HepG2 (cell line): Measurements from ENCODE around the gene ARID3C. TPM values are rescaled to one million over a fixed set of nuclear protein-coding genes. Genes with fewer than 3 reads are reported as not detected.

Source experiments
- AHR ChIP-seq: IDR thresholded peaks from 2 replicates; pipeline ENCODE4 v1.6.1; 2018; ENCODE audit warnings: missing genetic modification reagents, missing compliant biosample characterization
- DNMT1 ChIP-seq: sonication (generic); formaldehyde crosslinking; IDR thresholded peaks from 2 replicates; pipeline ENCODE4 v1.5.1; 2020; ENCODE audit warnings: mild to moderate bottlenecking, missing genetic modification reagents
- ELF1 ChIP-seq: sonication (generic); formaldehyde crosslinking; IDR thresholded peaks from 2 replicates; pipeline ENCODE4 v1.4.0; 2020; ENCODE audit warnings: missing genetic modification reagents
- ESRRA ChIP-seq: sonication (generic); formaldehyde crosslinking; IDR thresholded peaks from 2 replicates; pipeline ENCODE4 v1.5.1; 2020; ENCODE audit warnings: mild to moderate bottlenecking, low read depth, missing genetic modification reagents
- FOSL2 ChIP-seq: sonication (generic); formaldehyde crosslinking; IDR thresholded peaks from 2 replicates; pipeline ENCODE4 v1.4.0; 2020; ENCODE audit warnings: missing genetic modification reagents
- FOXA3 ChIP-seq: IDR thresholded peaks from 2 replicates; pipeline ENCODE4 v1.6.1; 2016; ENCODE audit warnings: missing genetic modification reagents, missing compliant biosample characterization
- GMEB2 ChIP-seq: IDR thresholded peaks from 2 replicates; pipeline ENCODE4 v1.6.1; 2016; ENCODE audit warnings: missing biosample characterization, missing genetic modification reagents, low read depth
- HOXA3 ChIP-seq: sonication (generic); formaldehyde crosslinking; IDR thresholded peaks from 2 replicates; pipeline ENCODE4 v1.5.0; 2020; ENCODE audit warnings: missing genetic modification reagents
- KAT2B ChIP-seq: fragments of 150-350 bp; IDR thresholded peaks from 2 replicates; pipeline ENCODE4 v1.6.1; 2014; ENCODE audit warnings: low read depth, low read length, borderline replicate concordance
- MAF1 ChIP-seq: sonication (generic); formaldehyde crosslinking; IDR thresholded peaks from 2 replicates; pipeline ENCODE4 v1.5.0; 2020; ENCODE audit warnings: missing genetic modification reagents, borderline replicate concordance
- MED1 ChIP-seq: sonication (generic); formaldehyde crosslinking; IDR thresholded peaks from 2 replicates; pipeline ENCODE4 v1.4.0; 2020; ENCODE audit warnings: missing genetic modification reagents
- MED13 ChIP-seq: sonication (generic); formaldehyde crosslinking; IDR thresholded peaks from 2 replicates; pipeline ENCODE4 v1.5.0; 2020; ENCODE audit warnings: missing genetic modification reagents
- POGZ ChIP-seq: sonication (generic); formaldehyde crosslinking; IDR thresholded peaks from 2 replicates; pipeline ENCODE4 v1.4.0; 2020; ENCODE audit warnings: mild to moderate bottlenecking, missing genetic modification reagents
- RBAK ChIP-seq: sonication (generic); formaldehyde crosslinking; IDR thresholded peaks from 2 replicates; pipeline ENCODE4 v1.5.1; 2020; ENCODE audit warnings: mild to moderate bottlenecking, missing genetic modification reagents
- RFXANK ChIP-seq: IDR thresholded peaks from 2 replicates; pipeline ENCODE4 v1.6.1; 2016
- SIX4 ChIP-seq: sonication (generic); formaldehyde crosslinking; IDR thresholded peaks from 2 replicates; pipeline ENCODE4 v1.4.0; 2020; ENCODE audit warnings: missing genetic modification reagents
- SMAD3 ChIP-seq: sonication (generic); formaldehyde crosslinking; IDR thresholded peaks from 2 replicates; pipeline ENCODE4 v1.4.0; 2020; ENCODE audit warnings: missing genetic modification reagents
- STAG1 ChIP-seq: sonication (generic); formaldehyde crosslinking; IDR thresholded peaks from 2 replicates; pipeline ENCODE4 v1.4.0; 2020; ENCODE audit warnings: missing genetic modification reagents
- U2AF1 ChIP-seq: fragments of 200-400 bp; formaldehyde crosslinking; optimal IDR thresholded peaks from 2 replicates; pipeline ENCODE3; 2017; ENCODE audit warnings: mild to moderate bottlenecking, low read depth, low read length
- ZBTB21 ChIP-seq: sonication (generic); formaldehyde crosslinking; IDR thresholded peaks from 2 replicates; pipeline ENCODE4 v1.4.0; 2020; ENCODE audit warnings: missing genetic modification reagents
- ZNF337 ChIP-seq: sonication (generic); formaldehyde crosslinking; IDR thresholded peaks from 2 replicates; pipeline ENCODE4 v1.5.1; 2020; ENCODE audit warnings: missing genetic modification reagents, low read depth, mild to moderate bottlenecking, borderline replicate concordance
- ZNF460 ChIP-seq: sonication (generic); formaldehyde crosslinking; IDR thresholded peaks from 2 replicates; pipeline ENCODE4 v1.5.1; 2020; ENCODE audit warnings: missing genetic modification reagents, mild to moderate bottlenecking, borderline replicate concordance
- ZNF484 ChIP-seq: sonication (generic); formaldehyde crosslinking; IDR thresholded peaks from 2 replicates; pipeline ENCODE4 v1.5.1; 2020; ENCODE audit warnings: mild to moderate bottlenecking, low read depth, missing genetic modification reagents, borderline replicate concordance
- ZNF614 ChIP-seq: IDR thresholded peaks from 2 replicates; pipeline ENCODE4 v1.6.1; 2018; ENCODE audit warnings: missing biosample characterization, missing genetic modification reagents, inconsistent platforms, borderline replicate concordance
- ZNF746 ChIP-seq: sonication (generic); formaldehyde crosslinking; IDR thresholded peaks from 2 replicates; pipeline ENCODE4 v1.8.0; 2022; ENCODE audit warnings: mild to moderate bottlenecking, missing genetic modification reagents
- polyA plus RNA-seq, 8 experiments: library from polyadenylated mRNA; depleted of rRNA in 3 of 8; stranded (reverse) in 7 of 8; unstranded in 1 of 8; fragments of >200 nt; fragmentation: Illumina TruSeq in 4 of 8; extraction: Trizol in 4 of 8; gene quantifications; 2 replicates each; pipeline versions ENCODE4 v1.2.1 to v1.2.3, GENCODE V29; 2011 to 2016; ENCODE audit warnings: low read depth in 4 of 8, missing spikeins in 1 of 8, mixed read lengths in 1 of 8; ENCODE audit not compliant: insufficient read depth in 1 of 8
- total RNA-seq, 5 experiments: library from RNA; depleted of rRNA; stranded (reverse); fragments of >200 nt; fragmentation: Illumina TruSeq; extraction: Trizol; gene quantifications; 2 replicates each; pipeline ENCODE4 v1.2.3, GENCODE V29; 2016; ENCODE audit warnings: low read depth in 1 of 5
- TF ChIP-seq, protein P1 (sequence below): sonication (generic); formaldehyde crosslinking; IDR thresholded peaks from 2 replicates; pipeline ENCODE4 v1.4.0; 2020; ENCODE audit warnings: mild to moderate bottlenecking, missing genetic modification reagents
- TF ChIP-seq, protein P2 (sequence below): sonication (generic); formaldehyde crosslinking; IDR thresholded peaks from 2 replicates; pipeline ENCODE4 v1.9.0; 2021; ENCODE audit warnings: missing genetic modification reagents, borderline replicate concordance
- TF ChIP-seq, protein P3 (sequence below): sonication (generic); formaldehyde crosslinking; IDR thresholded peaks from 2 replicates; pipeline ENCODE4 v1.9.0; 2022; ENCODE audit warnings: low read depth, missing genetic modification reagents

Gene ARID3C
- total and polyA plus RNA-seq, 2 of the 13 experiments (the other 11 are each of a cell fraction or from before 2014, with no cell fraction given): not detected

DNA sequence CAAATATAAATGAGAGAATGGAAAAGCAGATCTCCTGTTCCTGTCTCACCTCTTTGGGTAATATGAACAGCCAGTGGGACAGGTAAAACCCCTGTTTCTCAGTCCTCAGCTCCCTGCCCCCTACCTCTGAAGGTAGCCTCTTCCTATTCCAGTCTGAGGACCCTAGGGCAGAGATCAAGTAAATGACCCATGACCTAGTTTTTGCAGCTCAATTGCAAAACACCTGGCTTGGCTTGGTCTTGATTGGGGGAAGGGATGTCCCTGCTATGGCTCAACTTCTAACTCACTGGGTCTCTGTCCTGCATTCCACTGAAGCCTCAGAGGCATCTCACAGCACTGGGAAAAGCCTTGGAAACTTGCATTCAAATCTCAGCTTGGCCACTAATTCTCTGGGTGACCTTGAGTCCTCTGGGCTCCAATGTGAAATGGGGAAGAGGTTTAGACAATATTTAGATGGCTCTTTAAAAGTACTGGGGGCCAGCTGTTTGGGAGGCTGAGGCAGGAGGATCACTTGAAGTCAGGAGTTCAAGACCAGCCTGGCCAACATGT lies 16.0 kb upstream of the ARID3C start (continued):
- TF ChIP-seq DNMT1: no peak
- no peak for TF ChIP-seq ZNF484
- TF ChIP-seq MED13: no peak
- no peak for TF ChIP-seq U2AF1
- TF ChIP-seq RBAK: no peak
- no peak for TF ChIP-seq AHR (CRISPR knock-in tag)
- no peak for TF ChIP-seq MAF1 (CRISPR knock-in tag)
- TF ChIP-seq, protein P1, sequence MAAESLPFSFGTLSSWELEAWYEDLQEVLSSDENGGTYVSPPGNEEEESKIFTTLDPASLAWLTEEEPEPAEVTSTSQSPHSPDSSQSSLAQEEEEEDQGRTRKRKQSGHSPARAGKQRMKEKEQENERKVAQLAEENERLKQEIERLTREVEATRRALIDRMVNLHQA (CRISPR knock-in tag): no peak
- peak; percentile 66 for TF ChIP-seq FOSL2
- no peak for TF ChIP-seq ZBTB21 (CRISPR knock-in tag)
- no peak for TF ChIP-seq RFXANK (CRISPR knock-in tag)
- peak; percentile 65; the same call in 1 of the 2 replicates for TF ChIP-seq FOXA3 (CRISPR knock-in tag)
- TF ChIP-seq, protein P2, sequence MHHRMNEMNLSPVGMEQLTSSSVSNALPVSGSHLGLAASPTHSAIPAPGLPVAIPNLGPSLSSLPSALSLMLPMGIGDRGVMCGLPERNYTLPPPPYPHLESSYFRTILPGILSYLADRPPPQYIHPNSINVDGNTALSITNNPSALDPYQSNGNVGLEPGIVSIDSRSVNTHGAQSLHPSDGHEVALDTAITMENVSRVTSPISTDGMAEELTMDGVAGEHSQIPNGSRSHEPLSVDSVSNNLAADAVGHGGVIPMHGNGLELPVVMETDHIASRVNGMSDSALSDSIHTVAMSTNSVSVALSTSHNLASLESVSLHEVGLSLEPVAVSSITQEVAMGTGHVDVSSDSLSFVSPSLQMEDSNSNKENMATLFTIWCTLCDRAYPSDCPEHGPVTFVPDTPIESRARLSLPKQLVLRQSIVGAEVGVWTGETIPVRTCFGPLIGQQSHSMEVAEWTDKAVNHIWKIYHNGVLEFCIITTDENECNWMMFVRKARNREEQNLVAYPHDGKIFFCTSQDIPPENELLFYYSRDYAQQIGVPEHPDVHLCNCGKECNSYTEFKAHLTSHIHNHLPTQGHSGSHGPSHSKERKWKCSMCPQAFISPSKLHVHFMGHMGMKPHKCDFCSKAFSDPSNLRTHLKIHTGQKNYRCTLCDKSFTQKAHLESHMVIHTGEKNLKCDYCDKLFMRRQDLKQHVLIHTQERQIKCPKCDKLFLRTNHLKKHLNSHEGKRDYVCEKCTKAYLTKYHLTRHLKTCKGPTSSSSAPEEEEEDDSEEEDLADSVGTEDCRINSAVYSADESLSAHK (CRISPR knock-in tag): no peak
- TF ChIP-seq ZNF614: no peak; the same call in 1 of the 2 replicates
- TF ChIP-seq ZNF337 (CRISPR knock-in tag): peak; percentile 55; the same call in 1 of the 2 replicates
- no peak for TF ChIP-seq ZNF746
- peak; percentile 60; the same call in 1 of the 2 replicates for TF ChIP-seq SMAD3
- TF ChIP-seq MED1 (CRISPR knock-in tag): peak; percentile 89
- no peak for TF ChIP-seq GMEB2
- TF ChIP-seq ELF1 (CRISPR knock-in tag): peak; percentile 49
- peak; percentile 77; the same call in 1 of the 2 replicates for TF ChIP-seq ZNF460
- no peak for TF ChIP-seq STAG1 (CRISPR knock-in tag)
- 0 out of 2 replicates have a peak, but pooled peaks have one; percentile 40 for TF ChIP-seq SIX4 (CRISPR knock-in tag)
- peak; percentile 73 for TF ChIP-seq HOXA3 (CRISPR knock-in tag)
- TF ChIP-seq KAT2B: no peak
- TF ChIP-seq ESRRA (CRISPR knock-in tag): peak; percentile 78
- TF ChIP-seq, protein P3, sequence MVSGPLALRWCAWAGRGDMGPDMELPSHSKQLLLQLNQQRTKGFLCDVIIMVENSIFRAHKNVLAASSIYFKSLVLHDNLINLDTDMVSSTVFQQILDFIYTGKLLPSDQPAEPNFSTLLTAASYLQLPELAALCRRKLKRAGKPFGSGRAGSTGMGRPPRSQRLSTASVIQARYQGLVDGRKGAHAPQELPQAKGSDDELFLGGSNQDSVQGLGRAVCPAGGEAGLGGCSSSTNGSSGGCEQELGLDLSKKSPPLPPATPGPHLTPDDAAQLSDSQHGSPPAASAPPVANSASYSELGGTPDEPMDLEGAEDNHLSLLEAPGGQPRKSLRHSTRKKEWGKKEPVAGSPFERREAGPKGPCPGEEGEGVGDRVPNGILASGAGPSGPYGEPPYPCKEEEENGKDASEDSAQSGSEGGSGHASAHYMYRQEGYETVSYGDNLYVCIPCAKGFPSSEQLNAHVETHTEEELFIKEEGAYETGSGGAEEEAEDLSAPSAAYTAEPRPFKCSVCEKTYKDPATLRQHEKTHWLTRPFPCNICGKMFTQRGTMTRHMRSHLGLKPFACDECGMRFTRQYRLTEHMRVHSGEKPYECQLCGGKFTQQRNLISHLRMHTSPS: no peak
- no peak for TF ChIP-seq POGZ
